Measurements from ENCODE around the gene USP24. TPM values are rescaled to one million over a fixed set of nuclear protein-coding genes. Genes with fewer than 3 reads are reported as not detected.

USP24 gene
- total RNA-seq, 1 donor from 2014 or later = 30.8 TPM

GRCh38 chr1:55107101-55107500, 108.1 kb downstream of the USP24 start:
- Histone ChIP-seq H3K27me3 (ENCODE audit: insufficient read depth, low read length) (no peaks in the 10 kb centered on the region), H3K27ac (ENCODE audit: low read depth, low read length) (no peak overlapping the region), H3K9me3 (ENCODE audit: insufficient read depth, low read depth, low read length) (no peaks in the 10 kb centered on the region), H2AFZ (ENCODE audit: low read depth, low read length) (no peak overlapping the region), H3K79me2 (ENCODE audit: insufficient read depth, low read length) (no peaks in the 10 kb centered on the region), H3K4me2 (ENCODE audit: low read length) (no peak overlapping the region), H3K4me3 (ENCODE audit: insufficient read depth, low read depth, low read length) (no peak overlapping the region), H3K4me1 (ENCODE audit: insufficient read depth, low read length) (no peaks in the 10 kb centered on the region), H4K20me1 (ENCODE audit: insufficient read depth, low read length) (no peaks in the 10 kb centered on the region), H3K36me3 (ENCODE audit: insufficient read depth, low read length) (peaks cover 35% of the 10 kb centered on the region), H3K9ac (ENCODE audit: low read length) (no peak overlapping the region)
- no peak for DNase-seq (ENCODE audit: low read depth)
- H3K36me3 Mint-ChIP-seq (ENCODE audit: low read depth, unreplicated experiment) = peaks cover 12% of the 10 kb centered on the region
- H3K4me1 Mint-ChIP-seq (ENCODE audit: low read depth, unreplicated experiment) = no peaks in the 10 kb centered on the region
- H3K9me3 Mint-ChIP-seq (ENCODE audit: unreplicated experiment) = peaks cover under 1% of the 10 kb centered on the region
- no peak for FAIRE-seq
- no peak overlapping the region for H3K4me3 Mint-ChIP-seq (ENCODE audit: unreplicated experiment)
- no peak overlapping the region for H3K27ac Mint-ChIP-seq (ENCODE audit: unreplicated experiment)
- TF ChIP-seq, protein P1, sequence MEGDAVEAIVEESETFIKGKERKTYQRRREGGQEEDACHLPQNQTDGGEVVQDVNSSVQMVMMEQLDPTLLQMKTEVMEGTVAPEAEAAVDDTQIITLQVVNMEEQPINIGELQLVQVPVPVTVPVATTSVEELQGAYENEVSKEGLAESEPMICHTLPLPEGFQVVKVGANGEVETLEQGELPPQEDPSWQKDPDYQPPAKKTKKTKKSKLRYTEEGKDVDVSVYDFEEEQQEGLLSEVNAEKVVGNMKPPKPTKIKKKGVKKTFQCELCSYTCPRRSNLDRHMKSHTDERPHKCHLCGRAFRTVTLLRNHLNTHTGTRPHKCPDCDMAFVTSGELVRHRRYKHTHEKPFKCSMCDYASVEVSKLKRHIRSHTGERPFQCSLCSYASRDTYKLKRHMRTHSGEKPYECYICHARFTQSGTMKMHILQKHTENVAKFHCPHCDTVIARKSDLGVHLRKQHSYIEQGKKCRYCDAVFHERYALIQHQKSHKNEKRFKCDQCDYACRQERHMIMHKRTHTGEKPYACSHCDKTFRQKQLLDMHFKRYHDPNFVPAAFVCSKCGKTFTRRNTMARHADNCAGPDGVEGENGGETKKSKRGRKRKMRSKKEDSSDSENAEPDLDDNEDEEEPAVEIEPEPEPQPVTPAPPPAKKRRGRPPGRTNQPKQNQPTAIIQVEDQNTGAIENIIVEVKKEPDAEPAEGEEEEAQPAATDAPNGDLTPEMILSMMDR (IDR thresholded peaks at IDR 0.05; ENCODE audit: insufficient read depth, low read depth, low read length) = no peak
- TF ChIP-seq EZH2 (IDR thresholded peaks at IDR 0.05; ENCODE audit: insufficient read depth, low read length) = no peak
- no peaks in the 10 kb centered on the region for H3K27me3 Mint-ChIP-seq (ENCODE audit: low read depth, unreplicated experiment)

- no peaks in the 10 kb centered on the region for H4K20me1 ChIP-seq (ENCODE audit: insufficient read depth, low read length)
- H3K4me3 ChIP-seq (ENCODE audit: insufficient read depth, low read depth, low read length) = no peak overlapping the region
- Mint-ChIP-seq H3K4me3 (ENCODE audit: unreplicated experiment) (no peak overlapping the region), H3K36me3 (ENCODE audit: low read depth, unreplicated experiment) (peaks cover 8% of the 10 kb centered on the region), H3K27me3 (ENCODE audit: low read depth, unreplicated experiment) (no peaks in the 10 kb centered on the region), H3K27ac (ENCODE audit: unreplicated experiment) (no peak overlapping the region), H3K4me1 (ENCODE audit: low read depth, unreplicated experiment) (no peaks in the 10 kb centered on the region), H3K9me3 (ENCODE audit: unreplicated experiment) (no peaks in the 10 kb centered on the region)
- FAIRE-seq = no peak
- no peaks in the 10 kb centered on the region for H3K27me3 ChIP-seq (ENCODE audit: insufficient read depth, low read length)
- DNase-seq (ENCODE audit: low read depth) = no peak
- H2AFZ ChIP-seq (ENCODE audit: low read depth, low read length) = no peak overlapping the region
- no peaks in the 10 kb centered on the region for H3K9me3 ChIP-seq (ENCODE audit: insufficient read depth, low read depth, low read length)
- H3K36me3 ChIP-seq (ENCODE audit: insufficient read depth, low read length) = peaks cover 31% of the 10 kb centered on the region
- TF ChIP-seq, protein P1 (IDR thresholded peaks at IDR 0.05; ENCODE audit: insufficient read depth, low read depth, low read length) = no peak
- no peak for TF ChIP-seq EZH2 (IDR thresholded peaks at IDR 0.05; ENCODE audit: insufficient read depth, low read length)
- H3K9ac ChIP-seq (ENCODE audit: low read length) = no peak overlapping the region
- no peak overlapping the region for H3K4me2 ChIP-seq (ENCODE audit: low read length)
- H3K79me2 ChIP-seq (ENCODE audit: insufficient read depth, low read length) = no peaks in the 10 kb centered on the region
- H3K27ac ChIP-seq (ENCODE audit: low read depth, low read length) = no peak overlapping the region
- no peaks in the 10 kb centered on the region for H3K4me1 ChIP-seq (ENCODE audit: insufficient read depth, low read length)
Measured at GRCh38 chr1:55103891-55104290, 111.3 kb downstream of the USP24 start.

- H3K4me2 ChIP-seq (ENCODE audit: low read length) = no peak overlapping the region
- H3K4me3 ChIP-seq (ENCODE audit: insufficient read depth, low read depth, low read length) = no peak overlapping the region
- peaks cover 56% of the 10 kb centered on the region for H3K36me3 ChIP-seq (ENCODE audit: insufficient read depth, low read length)
- Mint-ChIP-seq H3K27me3 (ENCODE audit: low read depth, unreplicated experiment) (no peaks in the 10 kb centered on the region), H3K9me3 (ENCODE audit: unreplicated experiment) (no peaks in the 10 kb centered on the region), H3K27ac (ENCODE audit: unreplicated experiment) (no peak overlapping the region), H3K4me3 (ENCODE audit: unreplicated experiment) (no peak overlapping the region), H3K36me3 (ENCODE audit: low read depth, unreplicated experiment) (peaks cover 4% of the 10 kb centered on the region), H3K4me1 (ENCODE audit: low read depth, unreplicated experiment) (peaks cover 2% of the 10 kb centered on the region)
- no peak for FAIRE-seq
- H3K4me1 ChIP-seq (ENCODE audit: insufficient read depth, low read length) = no peaks in the 10 kb centered on the region
- no peak overlapping the region for H3K9ac ChIP-seq (ENCODE audit: low read length)
- H3K79me2 ChIP-seq (ENCODE audit: insufficient read depth, low read length) = no peaks in the 10 kb centered on the region
- H4K20me1 ChIP-seq (ENCODE audit: insufficient read depth, low read length) = no peaks in the 10 kb centered on the region
- no peak for DNase-seq (ENCODE audit: low read depth)
- no peak overlapping the region for H3K27ac ChIP-seq (ENCODE audit: low read depth, low read length)
- no peaks in the 10 kb centered on the region for H3K9me3 ChIP-seq (ENCODE audit: insufficient read depth, low read depth, low read length)
- no peaks in the 10 kb centered on the region for H3K27me3 ChIP-seq (ENCODE audit: insufficient read depth, low read length)
- H2AFZ ChIP-seq (ENCODE audit: low read depth, low read length) = no peak overlapping the region
- TF ChIP-seq, protein P1 (IDR thresholded peaks at IDR 0.05; ENCODE audit: insufficient read depth, low read depth, low read length) = no peak
- TF ChIP-seq EZH2 (IDR thresholded peaks at IDR 0.05; ENCODE audit: insufficient read depth, low read length) = no peak
Measured at GRCh38 chr1:55095095-55095494, 120.1 kb downstream of the USP24 start.

All from astrocyte (in vitro differentiated cells and primary cell).